Astrocyte of the cerebellum (primary cell): ENCODE results near the gene ZFP92.

Experiments
- DNase-seq: peaks from one replicate; pipeline ENCODE4 v3.0.0-alpha.2; 2011; ENCODE audit warnings: low read depth
- H3K4me3 ChIP-seq: 2 replicates; pipeline ENCODE4 v1.5.1; 2011; ENCODE audit warnings: mild to moderate bottlenecking, low read depth, low read length, moderate library complexity
- in situ Hi-C: cut with HindIII; loops from 2 replicates; pipeline ENCODE4 v1.10.0; 2017; ENCODE audit warnings: low sequenced_read_pairs
- TF ChIP-seq, protein P1 (sequence below): IDR thresholded peaks from 2 replicates; pipeline ENCODE4 v1.5.1; 2012; ENCODE audit warnings: low read length, low read depth, moderate library complexity, mild to moderate bottlenecking; ENCODE audit errors: missing control alignments

The ZFP92 gene

DNA sequence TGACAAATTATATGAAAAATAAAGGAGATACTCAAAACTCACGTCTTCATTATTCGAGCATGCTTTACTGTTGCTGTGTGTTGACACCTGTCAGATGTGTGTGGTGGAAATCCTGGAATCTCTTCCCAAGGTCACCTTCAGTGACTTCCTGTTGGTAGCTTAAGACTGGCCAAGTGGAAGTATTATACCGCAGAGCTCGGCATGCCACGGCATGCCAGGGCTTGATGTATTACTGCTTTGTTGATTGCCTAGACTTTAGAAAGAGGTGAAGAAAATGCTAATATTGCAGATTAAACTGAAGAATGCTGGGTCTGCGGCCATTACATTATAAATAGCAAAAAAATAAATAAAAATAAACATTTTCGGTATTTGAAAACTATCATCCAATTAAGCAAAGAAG is 30.0 kb downstream of the ZFP92 start:
- in situ Hi-C loops = no loop called here
- DNase-seq = no peak
- TF ChIP-seq, protein P1, sequence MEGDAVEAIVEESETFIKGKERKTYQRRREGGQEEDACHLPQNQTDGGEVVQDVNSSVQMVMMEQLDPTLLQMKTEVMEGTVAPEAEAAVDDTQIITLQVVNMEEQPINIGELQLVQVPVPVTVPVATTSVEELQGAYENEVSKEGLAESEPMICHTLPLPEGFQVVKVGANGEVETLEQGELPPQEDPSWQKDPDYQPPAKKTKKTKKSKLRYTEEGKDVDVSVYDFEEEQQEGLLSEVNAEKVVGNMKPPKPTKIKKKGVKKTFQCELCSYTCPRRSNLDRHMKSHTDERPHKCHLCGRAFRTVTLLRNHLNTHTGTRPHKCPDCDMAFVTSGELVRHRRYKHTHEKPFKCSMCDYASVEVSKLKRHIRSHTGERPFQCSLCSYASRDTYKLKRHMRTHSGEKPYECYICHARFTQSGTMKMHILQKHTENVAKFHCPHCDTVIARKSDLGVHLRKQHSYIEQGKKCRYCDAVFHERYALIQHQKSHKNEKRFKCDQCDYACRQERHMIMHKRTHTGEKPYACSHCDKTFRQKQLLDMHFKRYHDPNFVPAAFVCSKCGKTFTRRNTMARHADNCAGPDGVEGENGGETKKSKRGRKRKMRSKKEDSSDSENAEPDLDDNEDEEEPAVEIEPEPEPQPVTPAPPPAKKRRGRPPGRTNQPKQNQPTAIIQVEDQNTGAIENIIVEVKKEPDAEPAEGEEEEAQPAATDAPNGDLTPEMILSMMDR = no peak
- no peak overlapping the region for H3K4me3 ChIP-seq

DNA sequence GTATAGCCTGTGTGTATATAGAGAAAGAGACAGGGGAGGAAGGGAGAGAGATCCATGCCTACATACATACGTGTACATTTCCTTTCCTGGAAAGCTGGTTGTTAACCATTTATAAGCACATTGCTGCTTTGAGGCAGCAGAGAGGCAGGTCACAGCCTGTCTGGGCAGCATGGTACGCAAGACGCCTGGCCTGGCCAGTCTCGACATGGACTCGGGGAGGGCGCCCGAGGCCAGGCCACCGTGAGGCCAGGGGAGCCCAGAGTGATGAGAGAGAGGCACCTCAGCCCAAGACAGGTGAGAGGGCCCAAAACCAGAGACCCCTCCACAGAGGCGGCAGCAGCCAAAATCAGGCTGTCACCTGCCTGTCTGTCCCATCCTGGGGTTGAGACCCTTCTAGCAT is 30.7 kb downstream of the ZFP92 start:
- no peak overlapping the region for H3K4me3 ChIP-seq
- TF ChIP-seq, protein P1 = no peak
- DNase-seq = no peak
- in situ Hi-C loops = no loop called here

DNA sequence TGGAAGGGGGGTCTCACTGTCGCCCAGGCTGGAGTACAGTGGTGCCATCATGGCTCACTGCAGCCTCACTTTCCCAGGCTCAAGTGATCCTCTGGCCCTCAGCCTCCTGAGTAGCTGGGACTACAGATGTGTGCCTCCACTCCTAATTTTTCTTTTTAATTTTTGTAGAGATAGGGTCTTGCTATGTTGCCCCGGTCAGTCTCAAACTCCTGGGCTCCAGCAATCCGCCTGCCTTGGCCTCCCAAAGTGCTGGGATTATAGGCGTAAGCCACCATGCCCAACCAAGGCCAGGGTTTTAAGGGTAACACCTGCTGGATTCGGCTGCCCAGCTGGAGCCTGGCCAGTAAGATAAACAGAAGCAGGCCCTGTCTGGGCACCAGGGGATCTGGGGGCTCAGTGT is 31.2 kb downstream of the ZFP92 start:
- no peak overlapping the region for H3K4me3 ChIP-seq
- TF ChIP-seq, protein P1 = no peak
- no peak for DNase-seq
- in situ Hi-C loops = no loop called here

DNA sequence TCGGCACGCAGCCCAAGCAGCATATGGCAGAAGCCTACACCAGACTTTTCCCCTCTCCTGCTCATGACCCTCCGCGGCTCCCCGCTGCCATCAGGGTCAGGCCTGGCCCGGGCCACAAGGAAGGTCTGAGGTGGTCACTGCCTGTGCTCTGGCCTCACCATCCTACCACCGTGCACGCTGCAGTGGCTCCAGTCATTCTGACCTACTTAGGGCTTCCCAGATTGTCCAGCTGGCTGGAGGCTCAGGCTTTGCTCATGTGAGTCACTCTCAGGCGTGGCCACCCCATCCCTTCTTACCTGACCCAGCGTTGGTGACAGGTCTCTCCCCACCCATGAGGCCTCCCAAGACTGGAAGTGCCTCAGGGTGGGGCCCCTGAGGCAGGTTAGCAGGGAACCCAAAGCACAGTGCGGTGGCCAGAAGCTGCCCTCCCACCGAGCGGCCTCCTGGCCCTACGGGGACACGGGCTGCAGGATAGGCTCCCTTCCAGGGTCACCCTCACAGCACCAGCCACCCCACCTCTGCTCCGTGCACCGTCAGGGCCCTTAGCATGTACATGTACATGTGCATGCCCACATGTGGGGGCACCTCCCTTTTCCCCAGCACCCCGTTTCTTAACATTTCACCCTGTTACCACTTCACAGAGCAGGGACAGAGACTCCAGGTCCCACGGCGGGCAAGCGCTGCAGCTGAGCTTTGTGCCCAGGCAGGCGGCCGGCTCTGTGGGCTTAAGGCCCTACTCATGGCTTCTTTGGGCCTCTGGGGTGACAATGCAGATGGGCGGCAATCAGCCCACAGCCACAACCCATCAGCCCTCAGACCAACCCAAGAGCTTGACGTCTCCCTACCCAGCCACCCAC is 32.4 kb downstream of the ZFP92 start:
- no peak overlapping the region for H3K4me3 ChIP-seq
- TF ChIP-seq, protein P1 = no peak
- in situ Hi-C loops = no loop called here
- DNase-seq = no peak

DNA sequence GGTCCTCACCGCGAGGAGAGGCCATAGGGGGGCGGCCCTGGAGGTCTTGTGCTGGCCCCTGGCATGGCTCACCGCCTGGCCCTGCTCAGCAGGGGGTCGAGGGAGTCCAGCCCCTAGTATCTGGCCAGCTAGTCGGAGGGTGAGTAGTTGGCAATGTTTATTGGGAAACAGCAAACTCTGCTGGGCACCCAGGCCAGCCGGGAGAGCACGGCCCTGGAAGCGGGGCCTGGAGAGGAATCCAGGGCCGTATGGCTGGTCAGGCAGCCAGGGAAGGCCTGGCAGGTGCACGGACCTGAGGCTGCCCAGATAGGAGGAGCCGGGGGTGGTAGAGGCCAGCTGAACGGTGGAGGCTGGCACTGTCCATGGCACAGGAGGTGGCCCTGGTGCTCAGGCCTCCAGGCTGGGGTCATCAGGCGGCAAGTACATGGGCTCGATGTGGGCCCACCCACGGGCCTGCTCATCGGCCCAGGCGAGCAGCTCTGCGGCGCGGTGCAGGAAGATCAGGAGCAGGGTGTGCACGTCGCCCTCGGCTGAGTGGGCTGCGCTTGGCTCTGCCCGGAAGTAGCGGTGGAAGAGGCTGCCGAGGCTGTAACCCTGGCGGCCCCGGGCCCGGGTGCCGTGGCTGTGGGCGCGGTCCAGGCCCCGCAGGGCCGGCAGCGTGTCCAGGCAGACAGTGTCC is 33.2 kb downstream of the ZFP92 start:
- no peak for DNase-seq
- in situ Hi-C loops = no loop called here
- no peak overlapping the region for H3K4me3 ChIP-seq
- TF ChIP-seq, protein P1 = no peak

DNA sequence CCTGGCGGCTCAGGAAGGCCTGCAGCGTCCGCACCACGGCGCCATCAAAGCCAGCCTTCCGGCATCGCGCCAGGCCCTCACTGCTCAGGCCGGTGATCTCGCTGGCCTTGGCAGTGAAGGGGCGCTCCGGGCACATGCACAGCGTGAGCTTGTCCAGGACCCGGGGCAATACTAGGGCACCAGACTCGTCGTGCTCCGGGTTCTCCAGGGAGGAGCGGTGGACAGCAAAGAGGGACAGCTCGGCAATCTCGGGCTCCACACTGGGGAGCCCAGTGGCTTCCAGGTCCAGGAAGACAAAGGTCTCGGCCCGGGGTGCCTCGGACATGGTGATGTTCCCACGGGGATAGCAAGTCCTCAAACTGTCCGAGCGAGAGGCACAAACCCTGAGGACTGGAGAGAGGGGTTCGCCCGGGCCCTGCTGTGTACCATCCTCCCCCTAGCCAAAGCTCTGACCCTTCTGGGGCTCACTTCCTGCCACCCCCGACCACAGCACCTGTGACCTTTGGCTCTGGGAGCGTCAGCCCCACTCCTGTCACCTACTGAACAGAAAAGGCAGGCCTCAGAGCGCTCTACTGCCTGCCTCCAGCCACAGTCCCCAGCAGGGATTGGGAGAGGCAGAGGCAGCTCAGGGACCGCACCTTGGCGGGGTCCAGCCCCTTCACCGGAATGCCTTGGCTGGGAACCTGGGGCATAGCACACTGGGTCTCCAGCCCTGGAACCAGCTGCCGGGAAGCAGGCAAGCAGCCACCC is 34.0 kb downstream of the ZFP92 start:
- in situ Hi-C loops = no loop called here
- TF ChIP-seq, protein P1 = no peak

More for the DNA sequence above, 34.0 kb downstream of the ZFP92 start:
- no peak for DNase-seq
- no peak overlapping the region for H3K4me3 ChIP-seq
